Natural killer cell (primary cell): ENCODE measurements around the gene KRTAP10-1. TPM values are rescaled to one million over a fixed set of nuclear protein-coding genes. Genes with fewer than 3 reads are reported as not detected.
A peak's percentile ranks its signal among the peaks of the same experiment; 100 is the strongest.

Experiments used
- ATAC-seq, 3 donors: fragments of 150-1000 bp in 2 of 3; fragments of 200-7000 bp in 1 of 3; cut with Tn5 transposase; 1 replicate in 1 of 3; 2 replicates in 2 of 3; pipeline ENCODE4 v1.10.0; 2021; ENCODE audit warnings: mild to moderate bottlenecking in 2 of 3, moderate library complexity in 2 of 3
- DNase-seq, 2 donors: peaks; one replicate each; pipeline versions ENCODE4 v3.0.0 to v3.0.0-alpha.2; 2013 to 2021; ENCODE audit warnings: mixed read lengths in 1 of 2
- H3K27ac ChIP-seq: one replicate; pipeline ENCODE4 v1.5.1; 2013; ENCODE audit warnings: mild to moderate bottlenecking, low read length
- H3K27me3 ChIP-seq: one replicate; pipeline ENCODE4 v1.6.1; 2013; ENCODE audit warnings: low read length; ENCODE audit not compliant: control insufficient read depth, insufficient read depth
- H3K36me3 ChIP-seq: one replicate; pipeline ENCODE4 v1.6.1; 2013; ENCODE audit warnings: low read length; ENCODE audit not compliant: control insufficient read depth, insufficient read depth
- H3K4me1 ChIP-seq: one replicate; pipeline ENCODE4 v1.6.1; 2013; ENCODE audit warnings: low read length; ENCODE audit not compliant: control insufficient read depth, insufficient read depth
- H3K4me3 ChIP-seq: one replicate; pipeline ENCODE4 v1.5.1; 2013; ENCODE audit warnings: low read length
- H3K9me3 ChIP-seq: one replicate; pipeline ENCODE4 v1.6.1; 2013; ENCODE audit warnings: low read length; ENCODE audit not compliant: control insufficient read depth, insufficient read depth
- H3K27ac Mint-ChIP-seq, 2 donors: one replicate each; pipeline ENCODE4 v1.8.0; 2022; ENCODE audit warnings: mild to moderate bottlenecking in 2 of 2, mixed read lengths in 2 of 2, moderate library complexity in 1 of 2
- H3K27me3 Mint-ChIP-seq, 2 donors: one replicate each; pipeline ENCODE4 v1.8.0; 2022; ENCODE audit warnings: low read depth in 2 of 2, mixed read lengths in 2 of 2
- H3K36me3 Mint-ChIP-seq: one replicate; pipeline ENCODE4 v1.8.0; 2022; ENCODE audit warnings: mixed read lengths
- H3K4me1 Mint-ChIP-seq, 2 donors: one replicate each; pipeline ENCODE4 v1.8.0; 2022; ENCODE audit warnings: mixed read lengths in 2 of 2
- H3K4me3 Mint-ChIP-seq: one replicate; pipeline ENCODE4 v1.8.0; 2022; ENCODE audit warnings: mild to moderate bottlenecking, moderate library complexity, mixed read lengths
- H3K9me3 Mint-ChIP-seq, 2 donors: one replicate each; pipeline ENCODE4 v1.8.0; 2022; ENCODE audit warnings: mixed read lengths in 2 of 2
- WGBS: methylation state at CpG from one replicate; pipeline ENCODE4 v1.1.7; 2013; ENCODE audit warnings: missing lambda C conversion rate; ENCODE audit not compliant: insufficient coverage; 5-methylcytosine and 5-hydroxymethylcytosine counted together
- intact Hi-C: fragments of 100-400 bp; cut with micrococcal nuclease; formaldehyde crosslinking; loops from one replicate; pipeline ENCODE4 v1.14.2; 2022
- total RNA-seq, 4 donors: library from RNA; stranded (reverse); fragments of 120-200 nt in 1 of 4; gene quantifications; one replicate each; pipeline versions ENCODE4 v1.2.3 to v1.2.4, GENCODE V29; 2013 to 2022
- TF ChIP-seq, protein P1 (sequence below): fragments of 200-600 bp; IDR thresholded peaks from one replicate; pipeline ENCODE4 v1.8.0; 2022; ENCODE audit warnings: antibody characterized with exemption

The KRTAP10-1 gene
- total RNA-seq, 3 donors from 2014 or later (not counting 1 experiment from before 2014, with no cell fraction given), result not detected

- H3K36me3 Mint-ChIP-seq, result peaks cover 4% of the 10 kb centered on the region
- no peak overlapping the region for H3K27ac ChIP-seq
- no peaks in the 10 kb centered on the region for H3K27me3 ChIP-seq
- H3K4me3 Mint-ChIP-seq, result no peak overlapping the region
- no peaks in the 10 kb centered on the region for H3K4me1 ChIP-seq
- ATAC-seq (no peak), DNase-seq (peak in 1 of 2 donors; percentile 14)
- no peaks in the 10 kb centered on the region for H3K9me3 ChIP-seq
- no peak overlapping the region for H3K4me3 ChIP-seq
- TF ChIP-seq, protein P1, sequence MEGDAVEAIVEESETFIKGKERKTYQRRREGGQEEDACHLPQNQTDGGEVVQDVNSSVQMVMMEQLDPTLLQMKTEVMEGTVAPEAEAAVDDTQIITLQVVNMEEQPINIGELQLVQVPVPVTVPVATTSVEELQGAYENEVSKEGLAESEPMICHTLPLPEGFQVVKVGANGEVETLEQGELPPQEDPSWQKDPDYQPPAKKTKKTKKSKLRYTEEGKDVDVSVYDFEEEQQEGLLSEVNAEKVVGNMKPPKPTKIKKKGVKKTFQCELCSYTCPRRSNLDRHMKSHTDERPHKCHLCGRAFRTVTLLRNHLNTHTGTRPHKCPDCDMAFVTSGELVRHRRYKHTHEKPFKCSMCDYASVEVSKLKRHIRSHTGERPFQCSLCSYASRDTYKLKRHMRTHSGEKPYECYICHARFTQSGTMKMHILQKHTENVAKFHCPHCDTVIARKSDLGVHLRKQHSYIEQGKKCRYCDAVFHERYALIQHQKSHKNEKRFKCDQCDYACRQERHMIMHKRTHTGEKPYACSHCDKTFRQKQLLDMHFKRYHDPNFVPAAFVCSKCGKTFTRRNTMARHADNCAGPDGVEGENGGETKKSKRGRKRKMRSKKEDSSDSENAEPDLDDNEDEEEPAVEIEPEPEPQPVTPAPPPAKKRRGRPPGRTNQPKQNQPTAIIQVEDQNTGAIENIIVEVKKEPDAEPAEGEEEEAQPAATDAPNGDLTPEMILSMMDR, result no peak
- no peak overlapping the region for H3K27ac Mint-ChIP-seq
- H3K9me3 Mint-ChIP-seq, result no peaks in the 10 kb centered on the region
- 59% methylated on average over 9 of the region's 9 CpGs for WGBS
- no peaks in the 10 kb centered on the region for H3K4me1 Mint-ChIP-seq
- no peaks in the 10 kb centered on the region for H3K36me3 ChIP-seq
- intact Hi-C loops, result no loop called here
- peaks cover 7 to 13% of the 10 kb centered on the region in 2 donors for H3K27me3 Mint-ChIP-seq
These were observed 16.9 kb upstream of the KRTAP10-1 start for GRCh38 chr21:44556879-44557278.

DNA sequence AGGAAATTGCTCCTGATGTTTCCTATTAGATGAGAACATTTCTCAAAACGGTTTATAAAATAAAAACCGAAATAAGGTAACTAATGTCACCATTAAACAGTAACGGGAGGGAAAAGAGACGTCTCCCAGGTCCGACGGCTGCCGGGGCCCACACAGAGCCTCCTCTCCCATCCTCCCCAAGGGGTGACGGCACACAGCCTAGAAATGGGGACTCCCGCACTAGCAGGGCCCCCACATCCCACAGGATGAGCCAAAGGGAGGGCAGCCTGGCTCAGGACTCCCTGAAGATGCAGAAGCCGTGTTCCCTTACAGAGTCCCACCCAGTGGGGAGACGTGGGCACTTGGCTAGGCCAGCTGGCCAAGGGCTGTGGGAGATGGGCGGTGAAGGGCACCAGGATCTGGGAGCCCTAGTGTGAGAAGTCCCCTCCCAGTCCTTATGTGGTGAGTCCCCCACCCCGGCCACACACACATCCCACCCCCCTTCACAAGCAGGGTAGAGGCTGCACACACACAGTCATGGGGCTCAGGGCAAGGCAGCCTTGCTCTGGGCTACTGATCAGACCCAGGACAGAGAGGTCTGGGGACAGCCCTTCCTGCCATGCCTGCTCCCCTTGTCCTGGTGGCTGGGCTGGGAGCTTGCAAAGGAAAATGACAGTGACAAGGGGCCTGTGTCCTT lies 15.3 kb upstream of the KRTAP10-1 start:
- intact Hi-C loops, result no loop called here
- no peak for ATAC-seq
- no peak for DNase-seq
- Histone ChIP-seq H3K4me1 (no peaks in the 10 kb centered on the region), H3K4me3 (no peak overlapping the region), H3K27me3 (no peaks in the 10 kb centered on the region), H3K27ac (no peak overlapping the region), H3K36me3 (no peaks in the 10 kb centered on the region), H3K9me3 (no peaks in the 10 kb centered on the region)
- H3K27me3 Mint-ChIP-seq, result peaks cover 7 to 16% of the 10 kb centered on the region in 2 donors
- H3K4me3 Mint-ChIP-seq, result no peak overlapping the region
- H3K4me1 Mint-ChIP-seq, result peaks cover 0 to 8% of the 10 kb centered on the region in 2 donors
- no peaks in the 10 kb centered on the region for H3K36me3 Mint-ChIP-seq
- no peak overlapping the region for H3K27ac Mint-ChIP-seq
- TF ChIP-seq, protein P1, result no peak
- 85% methylated on average over 13 of the region's 13 CpGs for WGBS
- H3K9me3 Mint-ChIP-seq, result no peaks in the 10 kb centered on the region

- intact Hi-C loops, result no loop called here
- no peak overlapping the region for H3K27ac Mint-ChIP-seq
- TF ChIP-seq, protein P1, result no peak
These were observed 12.7 kb upstream of the KRTAP10-1 start for GRCh38 chr21:44552681-44553080.

DNA sequence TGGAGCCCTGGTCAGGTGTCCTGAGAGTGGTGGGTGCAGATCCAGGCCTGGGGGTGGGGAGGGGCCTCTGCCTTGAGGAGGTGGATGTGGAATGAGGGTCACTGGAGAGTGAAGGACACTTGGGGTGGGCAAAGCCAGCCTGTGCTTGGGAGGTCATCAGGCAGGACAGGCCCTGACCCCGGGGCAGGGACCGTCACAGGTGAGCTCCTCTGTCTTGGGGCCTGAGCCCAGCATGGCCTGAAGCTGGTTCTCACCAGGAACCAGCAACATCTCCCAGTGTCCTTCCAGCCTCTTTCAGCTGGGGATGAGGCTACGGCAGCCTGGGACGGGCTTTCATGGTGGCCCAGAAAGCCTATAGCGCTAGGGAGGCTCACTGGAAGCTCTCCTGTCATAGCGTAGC lies 12.1 kb upstream of the KRTAP10-1 start:
- H3K9me3 Mint-ChIP-seq, result peaks cover 2 to 5% of the 10 kb centered on the region in 2 donors
- Histone ChIP-seq H3K9me3 (no peaks in the 10 kb centered on the region), H3K36me3 (no peaks in the 10 kb centered on the region), H3K27me3 (no peaks in the 10 kb centered on the region), H3K4me1 (peaks cover 7% of the 10 kb centered on the region), H3K4me3 (no peak overlapping the region), H3K27ac (no peak overlapping the region)
- DNase-seq (no peak), ATAC-seq (no peak)
- no peak overlapping the region for H3K4me3 Mint-ChIP-seq
- peaks cover 7 to 11% of the 10 kb centered on the region in 2 donors for H3K27me3 Mint-ChIP-seq
- TF ChIP-seq, protein P1, result no peak
- H3K36me3 Mint-ChIP-seq, result peaks cover 9% of the 10 kb centered on the region
- intact Hi-C loops, result no loop called here
- no peak overlapping the region for H3K27ac Mint-ChIP-seq
- 93% methylated on average over 6 of the region's 6 CpGs for WGBS
- H3K4me1 Mint-ChIP-seq, result peaks cover 17 to 27% of the 10 kb centered on the region in 2 donors

More at GRCh38 chr21:44552681-44553080, 12.7 kb upstream of the KRTAP10-1 start:
- no peak overlapping the region for H3K4me3 Mint-ChIP-seq
- Histone ChIP-seq H3K4me3 (no peak overlapping the region), H3K4me1 (peaks cover 4% of the 10 kb centered on the region), H3K27ac (no peak overlapping the region), H3K27me3 (no peaks in the 10 kb centered on the region), H3K9me3 (no peaks in the 10 kb centered on the region), H3K36me3 (no peaks in the 10 kb centered on the region)
- WGBS, result 90% methylated on average over 13 of the region's 13 CpGs
- H3K27me3 Mint-ChIP-seq, result peaks cover 7 to 11% of the 10 kb centered on the region in 2 donors
- H3K9me3 Mint-ChIP-seq, result peaks cover 0 to 1% of the 10 kb centered on the region in 2 donors
- H3K4me1 Mint-ChIP-seq, result peaks cover 12 to 21% of the 10 kb centered on the region in 2 donors
- H3K36me3 Mint-ChIP-seq, result peaks cover 3% of the 10 kb centered on the region
- ATAC-seq, result no peak
- no peak for DNase-seq
